NCI-H2107 treated with DMSO at 0.1 percent for 48 hours (cell line): Measurements from ENCODE around the gene ITGB1BP1.

Experiments used
- DNase-seq: peaks from one replicate; lab custom pipeline; 2025; ENCODE audit not compliant: unreplicated experiment; lab: John Stamatoyannopoulos, UW

ITGB1BP1 gene

DNA sequence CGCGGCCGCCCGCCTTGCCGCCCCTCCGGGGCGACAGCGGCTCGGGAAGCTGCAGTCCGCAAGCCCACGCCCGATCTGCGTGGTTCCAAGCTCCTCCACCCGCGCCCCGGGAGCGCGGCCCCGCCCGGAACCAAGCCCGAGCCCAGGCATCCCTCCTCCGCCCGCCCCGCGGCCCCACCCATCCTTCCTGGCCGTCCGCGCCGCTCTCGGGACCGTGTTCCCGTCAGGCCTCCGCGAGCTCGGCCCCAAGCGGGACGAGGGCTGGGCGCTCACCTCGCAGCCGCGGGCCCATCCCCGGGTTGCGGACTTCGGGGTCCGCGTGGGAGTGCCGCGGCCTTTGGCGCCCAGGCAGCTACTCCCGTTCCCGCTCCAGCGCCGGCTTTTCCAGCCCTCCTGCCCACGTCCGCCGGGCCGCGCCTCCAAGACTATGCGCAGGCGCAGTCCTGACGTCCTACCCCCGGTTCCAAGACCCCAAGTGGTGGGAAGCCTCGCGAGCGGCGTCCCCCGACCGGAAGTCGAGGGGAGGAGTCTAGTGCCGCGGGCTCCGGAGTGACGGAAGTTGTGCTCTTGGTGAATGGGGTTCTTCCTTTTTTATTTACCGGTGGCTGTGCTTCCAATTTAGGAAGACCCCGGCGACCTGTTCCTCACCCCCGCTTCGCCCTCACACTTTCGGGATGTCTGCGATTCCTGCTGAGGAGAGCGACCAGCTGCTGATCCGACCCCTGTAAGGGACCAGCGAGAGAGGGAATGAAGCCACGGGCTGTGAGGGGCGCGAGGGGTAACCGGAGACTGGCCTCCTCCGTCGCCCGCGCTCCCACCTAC, at the start of gene ITGB1BP1, which contains the start of gene CPSF3:
TSS of gene ITGB1BP1 (minus strand) at position 429 of the 822 bp plus-strand sequence. CDS start 4,831 bp downstream, outside the sequence.
TSS of gene CPSF3 (plus strand) at position 555 of the 822 bp plus-strand sequence. CDS start at position 675, 120 bp downstream.
- DNase-seq = peak; percentile 86

DNA sequence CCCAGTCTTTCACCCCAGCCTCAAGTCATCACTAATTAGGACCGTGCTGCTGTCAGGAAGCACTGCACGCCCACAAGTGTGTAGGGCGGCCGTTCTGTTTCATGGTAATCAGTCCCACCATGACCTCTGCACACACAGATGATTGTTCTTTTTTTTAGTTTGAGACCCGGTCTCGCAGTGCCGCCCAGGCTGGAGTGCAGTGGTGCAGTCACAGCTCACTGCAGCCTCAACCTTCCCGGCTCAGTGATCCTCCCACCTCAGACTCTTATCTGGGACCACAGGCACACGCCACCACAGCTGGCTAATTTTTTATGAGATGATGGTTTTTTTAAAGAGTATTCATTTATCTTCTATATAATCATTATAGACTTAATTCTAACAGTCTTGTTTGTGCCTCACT, 49.2 kb upstream of the ITGB1BP1 start:
- DNase-seq = no peak

DNA sequence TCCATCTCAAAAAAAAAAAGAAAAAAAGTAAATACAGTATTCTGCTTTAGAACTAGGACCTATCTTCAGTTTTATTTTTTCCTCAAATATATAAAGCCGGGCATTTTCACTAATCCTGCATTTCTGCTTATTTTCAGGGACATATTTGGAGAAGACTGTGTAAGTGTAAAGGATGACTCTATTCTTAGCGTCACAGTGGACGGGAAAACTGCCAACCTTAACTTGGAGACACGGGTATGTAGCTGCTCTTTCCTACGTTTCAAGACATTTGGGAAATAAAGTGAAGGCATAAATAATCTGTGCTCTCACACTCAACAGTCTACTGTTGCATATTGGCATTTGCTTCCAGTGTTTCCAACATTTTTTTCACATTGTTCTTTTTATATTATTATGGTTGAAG, 47.9 kb upstream of the ITGB1BP1 start:
- DNase-seq = no peak

- DNase-seq = no peak
Observed at GRCh38 chr2:9467687-9468086, 44.4 kb upstream of the ITGB1BP1 start.

- DNase-seq = no peak
Observed at GRCh38 chr2:9466147-9466683, 42.9 kb upstream of the ITGB1BP1 start.

- no peak for DNase-seq
Observed at GRCh38 chr2:9465170-9465569, 41.8 kb upstream of the ITGB1BP1 start.

GRCh38 chr2:9463698-9464034, 40.3 kb upstream of the ITGB1BP1 start:
- DNase-seq = no peak

DNA sequence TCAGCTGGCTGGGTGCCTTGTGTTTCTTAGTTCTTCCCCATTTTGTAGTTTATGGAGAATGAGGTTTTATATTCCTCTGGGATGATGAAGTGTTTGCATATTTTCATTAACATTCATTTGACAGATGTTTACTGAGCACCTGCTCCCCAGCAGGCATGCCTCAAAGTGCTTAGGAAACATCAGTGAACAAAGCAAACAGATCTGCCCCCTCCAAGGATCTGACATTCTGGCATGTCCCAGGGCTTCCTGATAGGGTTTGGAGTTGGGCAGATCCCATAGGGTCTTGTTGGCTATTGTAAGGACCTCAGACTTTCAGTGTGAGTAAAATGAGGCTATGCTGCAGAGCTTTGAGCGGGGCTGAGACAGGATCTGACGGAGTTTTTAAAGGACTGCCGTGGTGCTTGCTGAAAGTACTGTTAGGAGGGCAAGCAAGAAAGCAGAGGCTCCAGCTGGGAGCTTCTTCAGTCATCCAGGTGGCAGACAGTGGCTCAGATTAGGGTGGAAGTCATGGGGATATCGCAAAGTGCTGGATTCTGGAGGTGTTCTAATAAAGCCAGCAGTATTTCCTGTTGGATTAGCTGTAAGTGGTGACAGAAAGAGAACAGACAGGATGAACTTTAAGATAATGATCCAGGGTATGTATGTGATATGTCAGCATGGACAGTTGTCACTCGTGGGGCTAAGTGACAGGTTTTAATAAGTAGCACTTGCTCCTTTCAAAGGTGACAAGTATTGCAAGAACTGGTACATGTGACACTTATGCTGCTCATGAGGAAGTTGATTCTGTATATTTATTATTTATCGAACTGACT, 39.8 kb upstream of the ITGB1BP1 start:
- DNase-seq = peak; percentile 48

- DNase-seq = no peak
Observed at GRCh38 chr2:9462313-9462712, 39.0 kb upstream of the ITGB1BP1 start.

DNA sequence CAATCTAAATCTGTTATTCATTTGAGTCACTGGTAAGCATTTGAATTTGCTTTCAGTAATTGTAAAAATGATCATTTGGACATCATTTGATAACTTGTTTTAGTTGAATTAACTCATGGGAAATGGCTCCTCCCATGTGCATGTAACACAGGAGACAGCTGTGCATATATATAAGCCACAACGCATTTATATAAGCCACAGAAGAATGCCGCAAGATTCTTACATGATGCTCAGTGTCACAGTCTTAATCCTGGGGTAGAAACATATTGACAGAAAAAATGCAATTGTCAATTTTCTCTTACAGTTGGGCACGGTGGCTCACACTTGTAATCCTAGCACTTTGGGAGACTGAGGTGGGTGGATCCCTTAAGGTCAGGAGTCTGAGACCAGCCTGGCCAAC, 37.8 kb upstream of the ITGB1BP1 start:
- no peak for DNase-seq

DNA sequence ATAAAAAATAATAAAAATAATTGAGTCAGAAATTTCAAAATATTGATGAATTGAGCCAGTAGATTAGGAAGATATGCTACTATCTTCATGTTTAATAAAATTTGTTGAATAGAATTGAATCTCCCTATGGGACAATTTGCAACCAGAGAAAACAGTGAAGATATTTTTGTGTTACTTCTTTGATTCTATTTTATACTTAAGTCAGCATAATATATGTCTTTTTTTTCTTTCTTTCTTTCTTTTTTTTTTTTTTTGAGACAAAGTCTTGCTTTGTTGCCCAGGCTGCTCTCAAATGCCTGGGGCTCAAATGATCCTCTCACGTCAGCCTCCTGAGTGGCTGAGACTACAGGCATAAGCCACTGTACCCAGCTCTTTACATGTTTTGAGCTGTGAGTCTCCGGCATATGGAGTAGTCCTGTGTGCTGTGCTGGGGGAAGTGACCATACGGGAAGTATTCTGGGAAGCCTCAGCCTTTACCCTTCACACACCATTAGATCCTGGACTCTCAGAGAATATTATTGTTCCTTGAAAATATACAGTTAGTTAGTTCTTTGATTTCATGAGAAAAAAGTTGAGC, 37.2 kb upstream of the ITGB1BP1 start:
- no peak for DNase-seq

- DNase-seq = no peak
Observed at GRCh38 chr2:9451231-9451630, 27.9 kb upstream of the ITGB1BP1 start.

DNA sequence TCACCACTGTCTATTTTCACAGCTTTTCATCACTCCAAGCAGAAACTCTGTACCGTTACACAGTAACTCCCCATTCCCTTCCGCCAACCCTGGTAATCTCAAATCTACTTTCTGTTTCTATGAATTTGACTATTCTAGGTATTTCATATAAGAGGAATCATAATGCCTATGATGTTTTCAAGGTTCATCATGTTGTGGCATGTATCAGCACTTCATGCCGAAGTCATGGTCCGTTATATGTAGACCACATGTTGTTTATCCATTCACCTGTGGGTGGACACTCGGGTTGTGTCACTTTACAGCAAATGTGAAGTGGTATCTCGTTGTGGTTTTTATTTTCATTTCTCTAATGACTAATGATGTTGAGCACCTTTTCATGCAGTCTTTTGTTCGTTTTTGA, 21.8 kb upstream of the ITGB1BP1 start:
- no peak for DNase-seq

- no peak for DNase-seq
Observed at GRCh38 chr2:9443526-9443925, 20.2 kb upstream of the ITGB1BP1 start.

DNA sequence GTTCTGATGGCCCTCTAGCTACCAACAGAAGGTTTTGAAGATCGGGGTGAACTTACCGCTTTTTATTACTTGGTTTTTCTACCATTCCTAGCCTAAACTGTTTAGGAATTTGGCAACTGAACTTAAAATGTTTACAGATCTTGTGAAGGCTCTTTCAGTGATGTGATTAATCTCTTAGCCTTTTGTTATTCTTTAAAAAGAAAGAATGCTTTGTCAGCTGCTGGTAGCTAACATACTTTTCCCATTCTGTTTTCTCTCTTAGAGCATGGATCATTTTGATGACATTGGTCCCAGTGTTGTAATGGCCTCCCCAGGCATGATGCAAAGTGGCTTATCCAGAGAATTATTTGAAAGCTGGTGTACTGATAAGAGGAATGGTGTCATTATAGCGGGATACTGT, 18.2 kb upstream of the ITGB1BP1 start:
- DNase-seq = no peak

DNA sequence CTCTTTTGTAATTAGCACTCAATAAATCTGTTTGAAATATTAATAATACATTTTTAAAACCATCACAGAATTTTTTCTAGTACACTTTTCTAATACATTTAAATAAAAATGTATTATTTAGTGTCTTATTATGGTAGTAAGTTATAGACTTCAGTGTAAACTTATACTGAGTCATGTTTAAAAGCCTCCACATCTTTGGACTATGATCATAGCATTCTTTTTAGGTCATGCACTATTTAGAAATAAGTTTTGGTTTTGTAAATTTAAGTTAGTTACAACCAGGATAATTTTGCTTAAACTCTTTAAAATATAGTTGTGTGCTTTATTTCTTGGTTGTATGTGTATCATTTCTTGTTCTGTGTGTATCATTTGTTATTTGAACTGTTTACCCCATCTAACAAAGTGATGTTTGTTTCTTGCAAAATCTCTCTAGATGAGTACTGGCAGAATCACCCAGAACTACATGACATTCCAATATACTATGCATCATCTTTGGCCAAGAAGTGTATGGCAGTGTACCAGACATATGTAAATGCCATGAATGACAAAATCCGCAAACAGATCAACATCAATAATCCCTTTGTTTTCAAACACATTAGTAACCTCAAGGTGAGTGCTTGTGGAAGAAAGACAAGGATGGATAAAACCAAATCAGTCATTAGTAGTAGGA, 16.9 kb upstream of the ITGB1BP1 start:
- DNase-seq = no peak

DNA sequence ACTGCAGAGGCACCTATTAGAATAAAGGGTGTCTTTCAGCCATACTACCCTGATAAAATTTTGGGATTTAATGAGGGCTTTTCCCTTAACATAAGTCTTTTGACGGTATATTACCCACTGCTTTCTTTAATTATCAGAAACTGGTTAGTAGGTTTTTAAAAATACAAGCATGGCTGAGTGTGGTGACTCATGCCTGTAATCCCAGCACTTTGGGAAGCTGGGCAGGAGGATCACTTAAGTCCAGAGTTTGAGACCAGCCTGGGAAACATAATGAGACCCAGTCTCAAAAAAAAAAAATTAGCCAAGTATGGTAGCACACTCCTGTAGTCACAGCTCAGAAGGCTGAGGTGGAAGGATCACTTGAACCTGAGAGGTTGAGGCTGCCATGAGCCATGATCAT, 16.2 kb upstream of the ITGB1BP1 start:
- no peak for DNase-seq

DNA sequence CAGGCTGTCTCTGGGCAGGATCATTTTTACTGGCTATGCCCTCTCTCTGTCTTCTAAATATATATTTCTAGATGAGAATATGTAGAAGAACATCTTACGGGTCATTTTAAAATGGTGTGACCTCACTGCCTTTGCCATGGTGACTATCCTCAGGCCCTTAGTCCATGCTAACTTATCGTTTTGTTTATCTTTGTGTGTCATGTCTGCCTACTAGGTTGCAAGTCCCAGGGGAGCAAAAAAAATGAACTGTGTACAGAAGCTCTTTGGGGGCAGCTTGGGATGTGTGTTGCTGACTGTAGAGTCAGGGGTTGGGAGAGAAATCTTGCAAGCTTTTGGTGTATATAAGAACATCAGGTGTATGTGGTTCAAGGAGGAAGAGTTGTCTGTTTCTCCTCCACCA, 11.2 kb upstream of the ITGB1BP1 start:
- DNase-seq = no peak

- no peak for DNase-seq
Observed at GRCh38 chr2:9430316-9431293, 7.3 kb upstream of the ITGB1BP1 start.
